Astrocyte (in vitro differentiated cells and primary cell): ENCODE measurements around the gene DNAAF1.

Experiments used
- EZH2 ChIP-seq: IDR thresholded peaks from 2 replicates; pipeline ENCODE4 v1.6.1; 2012; ENCODE audit warnings: mild to moderate bottlenecking, low read length, inconsistent platforms; ENCODE audit not compliant: insufficient read depth
- TF ChIP-seq, protein P1 (sequence below): IDR thresholded peaks from 2 replicates; pipeline ENCODE4 v1.5.1; 2011; ENCODE audit warnings: low read depth, mild to moderate bottlenecking, inconsistent platforms, low read length, moderate library complexity; ENCODE audit not compliant: insufficient read depth

DNA sequence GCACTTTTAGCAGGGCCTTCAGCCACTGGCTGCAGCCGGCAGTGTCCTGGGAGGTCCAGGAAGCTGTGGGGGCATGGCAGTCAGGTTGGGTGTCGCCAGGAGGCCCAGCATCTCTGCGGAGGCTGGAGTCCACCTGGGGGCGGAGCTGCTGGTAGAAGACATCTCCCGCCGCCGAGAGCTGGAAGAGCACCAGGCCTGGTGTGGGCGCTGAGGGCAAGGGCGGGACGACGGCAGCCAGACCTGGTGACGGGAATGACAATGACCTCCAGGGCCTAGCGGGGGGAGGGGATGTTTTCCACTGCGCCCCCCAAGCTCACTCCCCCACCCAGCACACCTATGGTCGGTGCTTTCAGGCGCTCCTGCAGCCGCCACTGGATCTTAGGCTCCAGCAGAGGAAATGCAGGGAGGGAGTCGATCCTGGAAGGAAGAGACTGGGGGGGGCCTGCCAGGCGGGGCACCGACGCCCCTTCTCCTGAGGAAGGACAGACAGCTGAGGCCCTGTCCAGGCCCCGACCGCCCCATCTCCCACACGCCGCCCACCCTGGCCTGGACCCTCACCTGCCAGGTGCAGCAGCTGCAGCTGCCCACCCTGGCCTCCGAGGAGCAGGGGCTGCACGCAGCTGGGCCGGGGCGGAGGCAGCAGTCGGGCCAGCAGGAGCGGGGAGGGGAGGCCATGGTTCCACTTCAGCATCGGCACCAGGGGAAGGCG lies 34.7 kb downstream of the DNAAF1 start:
- TF ChIP-seq, protein P1, sequence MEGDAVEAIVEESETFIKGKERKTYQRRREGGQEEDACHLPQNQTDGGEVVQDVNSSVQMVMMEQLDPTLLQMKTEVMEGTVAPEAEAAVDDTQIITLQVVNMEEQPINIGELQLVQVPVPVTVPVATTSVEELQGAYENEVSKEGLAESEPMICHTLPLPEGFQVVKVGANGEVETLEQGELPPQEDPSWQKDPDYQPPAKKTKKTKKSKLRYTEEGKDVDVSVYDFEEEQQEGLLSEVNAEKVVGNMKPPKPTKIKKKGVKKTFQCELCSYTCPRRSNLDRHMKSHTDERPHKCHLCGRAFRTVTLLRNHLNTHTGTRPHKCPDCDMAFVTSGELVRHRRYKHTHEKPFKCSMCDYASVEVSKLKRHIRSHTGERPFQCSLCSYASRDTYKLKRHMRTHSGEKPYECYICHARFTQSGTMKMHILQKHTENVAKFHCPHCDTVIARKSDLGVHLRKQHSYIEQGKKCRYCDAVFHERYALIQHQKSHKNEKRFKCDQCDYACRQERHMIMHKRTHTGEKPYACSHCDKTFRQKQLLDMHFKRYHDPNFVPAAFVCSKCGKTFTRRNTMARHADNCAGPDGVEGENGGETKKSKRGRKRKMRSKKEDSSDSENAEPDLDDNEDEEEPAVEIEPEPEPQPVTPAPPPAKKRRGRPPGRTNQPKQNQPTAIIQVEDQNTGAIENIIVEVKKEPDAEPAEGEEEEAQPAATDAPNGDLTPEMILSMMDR, result no peak
- no peak for TF ChIP-seq EZH2
